Measurements from ENCODE around the gene ECE1. TPM values are rescaled to one million over a fixed set of nuclear protein-coding genes. Genes with fewer than 3 reads are reported as not detected.
"Not testable (repeated sequence)": the region's sequence is repeated elsewhere in the genome, so short reads cannot be mapped to it uniquely, and the experiment has no call there.

ECE1 gene
- polyA plus RNA-seq, 1 donor, result 33.2 TPM

DNA sequence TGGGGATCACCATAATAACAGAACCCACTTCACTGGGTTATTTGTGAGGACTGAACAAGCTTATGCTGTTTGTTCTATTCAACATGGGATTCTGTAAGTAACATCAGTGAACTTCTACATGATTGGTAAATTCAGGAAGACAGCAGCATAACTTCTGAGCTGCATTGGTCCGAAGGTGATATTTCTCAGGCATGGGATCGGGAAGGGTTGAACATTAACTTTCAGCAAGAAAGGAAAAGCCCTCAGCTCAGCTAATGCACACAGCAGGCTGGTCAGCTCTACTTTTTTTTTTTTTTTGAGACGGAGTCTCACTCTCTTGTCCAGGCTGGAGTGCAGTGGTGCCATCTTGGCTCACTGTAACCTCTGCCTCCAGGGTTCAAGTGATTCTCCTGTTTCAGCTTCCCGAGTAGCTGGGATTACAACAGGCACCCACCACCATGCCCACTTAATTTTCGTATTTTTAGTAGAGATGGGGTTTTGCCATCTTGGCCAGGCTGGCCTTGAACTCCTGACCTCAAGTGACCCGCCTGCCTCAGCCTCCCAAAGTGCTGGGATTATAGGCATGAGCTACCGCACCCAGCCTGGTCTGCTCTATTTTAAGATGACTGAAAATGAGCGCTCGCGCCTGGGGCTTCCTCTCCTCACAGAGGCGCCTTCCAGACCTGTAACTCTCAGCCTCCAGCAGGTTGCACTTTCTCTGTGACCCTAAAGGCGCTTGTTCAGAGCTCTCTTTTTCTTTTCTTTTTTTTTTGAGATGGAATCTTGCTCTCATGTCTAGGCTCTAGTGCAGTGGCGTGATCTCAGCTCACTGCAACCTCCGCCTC is 42.2 kb downstream of the ECE1 start:
- no peak for DNase-seq

DNA sequence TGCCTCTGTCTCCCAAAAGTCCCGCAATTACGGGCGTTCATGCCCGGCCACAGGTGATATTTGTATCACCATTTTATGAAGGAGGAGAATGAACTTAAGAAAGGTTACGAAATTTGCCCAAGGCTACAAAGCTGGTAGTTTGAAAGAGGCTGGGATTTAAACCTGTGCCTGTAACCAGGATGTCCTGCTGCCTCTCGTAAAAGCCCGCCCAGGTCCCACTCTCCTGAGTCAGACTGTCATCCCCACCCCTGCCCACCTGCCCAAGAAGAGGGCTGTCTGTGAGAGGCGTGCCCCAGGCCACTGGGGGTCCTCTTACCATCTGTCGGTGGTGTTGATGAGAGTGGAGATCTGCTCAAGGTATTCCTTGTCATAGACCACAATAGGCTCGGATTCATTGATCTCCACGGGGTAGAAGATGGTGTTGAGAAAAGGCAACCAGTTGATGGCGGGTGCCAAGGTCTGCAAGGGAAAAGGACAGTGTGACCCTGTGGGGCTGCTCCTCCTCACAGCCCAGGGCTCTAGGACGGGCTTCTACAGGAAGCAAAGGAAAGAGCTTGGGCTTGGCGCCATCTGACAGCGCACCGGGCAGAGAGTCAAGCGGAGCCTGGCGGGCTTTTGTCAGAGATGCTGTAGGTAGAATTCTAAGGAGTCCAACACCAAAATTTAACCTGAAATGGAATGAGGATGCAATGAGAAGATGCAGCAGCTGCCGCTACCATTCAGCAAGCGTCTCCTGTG is 43.2 kb downstream of the ECE1 start:
- DNase-seq, result no peak

GRCh38 chr1:21245688-21246229 is 44.5 kb downstream of the ECE1 start:
- no peak for DNase-seq

- DNase-seq, result no peak
Observed at GRCh38 chr1:21244986-21245687, 45.1 kb downstream of the ECE1 start.

- no peak for DNase-seq
Observed at GRCh38 chr1:21244154-21244553, 46.1 kb downstream of the ECE1 start.

DNA sequence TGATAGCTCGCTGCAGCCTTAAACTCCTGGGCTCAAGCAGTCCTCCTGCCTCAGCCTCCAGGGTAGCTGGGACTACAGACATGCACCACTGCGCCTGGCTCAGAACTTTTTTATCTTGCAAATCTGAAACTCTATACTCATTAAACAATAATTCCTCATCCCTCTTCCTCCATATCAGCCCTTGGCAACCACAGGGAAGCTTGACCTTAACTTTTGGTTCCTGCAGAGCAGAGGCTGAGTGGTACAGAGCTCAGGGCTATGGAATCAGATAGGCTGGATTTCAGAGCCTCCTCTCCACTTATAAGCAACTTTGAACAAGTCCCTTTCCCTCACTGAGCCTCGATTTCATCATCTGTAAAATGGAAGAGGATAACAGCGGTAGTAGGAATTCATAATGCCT is 47.4 kb downstream of the ECE1 start:
- no peak for DNase-seq

DNA sequence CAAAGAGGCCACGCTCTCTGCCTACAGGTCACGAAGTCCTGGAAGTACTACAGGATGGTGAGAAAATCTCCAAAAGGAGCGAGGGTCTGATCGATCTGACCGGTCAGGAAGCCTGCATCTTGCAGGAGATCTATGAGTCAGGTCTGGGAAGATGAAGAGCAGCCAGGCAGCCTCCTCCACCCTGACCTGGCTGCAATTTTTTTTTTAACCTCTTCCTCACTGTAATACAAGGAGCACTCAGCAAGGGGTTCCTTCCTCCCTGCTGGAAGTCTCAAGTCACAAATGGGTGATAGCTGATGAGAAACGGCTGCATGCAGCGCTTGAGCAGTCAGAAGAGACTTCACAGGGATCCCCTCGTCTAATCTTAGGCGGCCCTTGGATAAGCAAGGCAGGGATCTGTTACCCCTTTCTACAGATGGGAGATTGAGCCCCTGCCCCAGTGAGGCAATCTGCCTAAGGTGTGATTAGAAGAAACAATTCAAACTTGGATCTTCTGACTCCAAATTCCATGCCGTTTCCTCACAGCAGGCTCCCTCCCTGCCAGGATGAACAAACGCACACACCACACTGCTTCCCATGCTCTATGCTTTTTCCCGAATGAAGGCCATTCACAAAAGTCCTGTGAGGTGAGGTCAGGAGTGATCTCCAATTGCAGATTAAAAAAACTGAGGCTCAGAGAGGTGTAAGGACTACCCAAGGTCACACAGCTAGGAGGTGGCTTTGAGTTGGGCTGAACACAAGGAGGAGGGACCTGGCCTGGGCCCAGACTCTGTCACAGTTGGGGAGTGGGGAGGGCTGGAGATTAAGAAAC is 48.3 kb downstream of the ECE1 start:
- DNase-seq, result no peak

GRCh38 chr1:21240706-21241105 is 49.6 kb downstream of the ECE1 start:
- no peak for DNase-seq

- no peak for DNase-seq
Observed at GRCh38 chr1:21239221-21239620, 51.0 kb downstream of the ECE1 start.

- DNase-seq, result no peak
Observed at GRCh38 chr1:21238141-21238800, 52.0 kb downstream of the ECE1 start.

- no peak for DNase-seq
Observed at GRCh38 chr1:21237446-21238088, 52.7 kb downstream of the ECE1 start.

DNA sequence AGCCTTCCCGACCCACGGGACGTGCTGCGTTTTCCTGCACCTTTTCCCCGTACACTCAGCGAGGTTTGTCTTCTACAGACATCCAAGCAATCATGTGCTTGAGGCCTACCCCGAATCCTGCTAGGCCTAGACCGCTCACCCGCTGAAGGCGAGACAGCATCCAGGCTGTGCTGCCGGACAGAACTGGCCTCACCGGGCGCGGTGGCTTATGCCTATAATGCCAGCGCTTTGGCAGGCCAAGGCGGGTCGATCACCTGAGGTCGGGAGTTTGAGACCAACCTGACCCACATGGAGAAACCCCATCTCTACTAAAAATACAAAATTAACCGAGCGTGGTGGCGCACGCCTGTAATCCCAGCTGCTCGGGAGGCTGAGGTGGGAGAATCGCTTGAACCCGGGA is 54.1 kb downstream of the ECE1 start:
- DNase-seq, result no peak

DNA sequence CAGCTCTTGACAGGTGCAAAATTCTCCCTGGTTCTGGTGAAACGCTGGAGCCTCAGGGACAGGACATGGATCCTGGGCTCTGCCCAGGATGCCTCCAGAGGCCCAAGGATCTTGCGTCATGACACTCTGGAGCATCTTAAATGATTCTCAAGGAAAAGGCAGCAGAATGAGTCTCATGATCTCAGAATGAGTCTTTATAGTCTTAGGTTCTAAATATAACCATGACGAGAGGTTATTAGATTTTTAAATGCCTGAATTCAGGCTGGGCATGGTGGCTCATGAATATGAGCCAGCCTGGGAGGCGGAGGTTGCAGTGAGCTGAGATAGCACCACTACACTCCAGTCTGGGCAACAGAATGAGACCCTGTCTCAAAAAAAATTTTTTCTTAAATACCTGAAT is 55.5 kb downstream of the ECE1 start:
- DNase-seq, result no peak

DNA sequence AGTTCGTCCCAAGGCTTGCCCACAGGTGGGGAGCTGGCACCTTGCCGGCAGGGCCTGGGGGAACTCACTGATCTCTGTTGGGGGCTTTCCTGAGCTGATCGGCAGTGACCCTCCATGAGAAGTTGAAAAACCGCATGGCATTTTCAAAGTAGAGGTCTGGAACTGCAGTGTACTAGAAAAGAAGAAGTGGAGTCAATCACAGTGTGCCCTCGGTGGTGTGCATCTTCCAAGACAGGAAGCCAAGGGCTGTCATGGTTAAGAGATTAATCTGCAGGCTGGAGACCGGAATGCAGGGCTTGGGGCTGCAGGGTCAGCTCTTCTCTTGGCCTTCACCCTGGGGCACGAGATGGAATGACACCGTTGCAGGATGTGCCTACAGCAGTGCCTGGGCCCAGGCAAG is 56.8 kb downstream of the ECE1 start:
- DNase-seq, result no peak

GRCh38 chr1:21232044-21232443 is 58.2 kb downstream of the ECE1 start:
- peak; percentile 70 for DNase-seq

GRCh38 chr1:21229246-21230000 is 60.8 kb downstream of the ECE1 start:
- no peak for DNase-seq

DNA sequence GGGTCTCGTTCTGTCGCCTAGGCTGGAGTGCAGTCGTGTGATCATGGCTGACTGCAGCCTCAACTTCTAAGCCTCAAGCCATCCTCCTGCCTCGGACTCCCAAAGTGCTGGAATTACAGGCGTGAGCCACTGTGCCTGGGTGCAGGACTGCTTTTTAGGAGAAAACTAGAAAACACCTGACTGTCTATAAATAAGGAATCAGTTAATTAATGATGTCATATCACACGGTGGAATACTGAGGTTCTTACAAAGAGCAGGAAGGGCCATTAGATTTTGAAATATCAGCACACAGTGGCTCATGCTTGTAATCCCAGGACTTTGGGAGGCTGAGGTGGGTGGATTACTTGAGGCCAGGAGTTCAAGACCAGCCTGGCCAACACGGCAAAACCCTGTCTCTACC is 62.0 kb downstream of the ECE1 start:
- not testable (repeated sequence) for DNase-seq

- DNase-seq, result no peak
Observed at GRCh38 chr1:21225065-21225464, 65.2 kb downstream of the ECE1 start.

DNA sequence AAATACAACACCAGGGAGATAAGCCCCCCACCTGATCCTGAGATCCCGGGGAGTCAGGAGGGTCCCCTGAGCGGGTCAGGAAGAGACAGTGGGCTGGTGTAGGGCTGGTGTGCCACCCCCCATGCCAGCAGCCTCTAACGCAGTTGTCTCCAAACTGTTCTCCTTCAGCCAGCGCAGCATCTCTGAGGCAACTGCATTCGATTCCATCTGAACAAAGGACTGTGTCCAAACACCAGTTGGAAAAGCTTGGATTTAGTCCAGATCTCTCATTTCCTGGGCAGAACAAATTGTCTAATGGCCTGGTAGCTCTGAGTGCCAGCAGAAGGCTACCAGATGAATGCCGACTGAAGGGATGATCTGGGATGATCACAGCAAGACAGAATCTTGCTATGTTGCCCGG is 69.4 kb downstream of the ECE1 start:
- DNase-seq, result no peak

DNA sequence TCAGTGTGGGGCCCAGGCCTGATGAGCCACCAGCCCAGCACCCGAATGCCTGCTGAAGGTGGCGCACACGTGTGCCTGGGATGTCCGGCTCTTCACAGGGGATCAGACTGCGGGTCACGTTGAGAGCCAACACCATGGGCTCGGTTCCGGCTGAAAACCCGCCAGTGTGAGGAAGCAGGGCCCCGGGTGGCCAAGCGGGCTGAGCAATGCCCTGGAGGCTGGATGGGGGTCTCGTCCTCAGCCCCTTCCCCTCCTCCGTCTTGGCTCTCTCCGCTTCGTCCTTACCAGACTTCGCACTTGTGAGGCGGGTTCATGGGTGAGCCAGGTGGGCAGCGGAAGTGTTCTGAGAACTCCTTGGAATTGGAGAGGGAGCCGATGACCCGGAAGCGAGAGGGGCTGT is 70.6 kb downstream of the ECE1 start:
- DNase-seq, result no peak
